Activated T-helper 2 cell treated with anti-CD3 and anti-CD28 coated beads, Interferon-gamma antibody, Interleukin-2, Interleukin-4, amounts not matched to agents 10 μg/mL and 5 μg/mL and 100 μg/mL, durations not matched to agents 14 hours and 24 hours and 36 hours (primary cell): ENCODE measurements around the gene BTBD9. TPM values are rescaled to one million over a fixed set of nuclear protein-coding genes. Genes with fewer than 3 reads are reported as not detected.

Experiments
- DNase-seq: peaks from one replicate; pipeline ENCODE4 v3.0.0; 2021; ENCODE audit warnings: low spot score
- H3K27ac Mint-ChIP-seq: one replicate; pipeline ENCODE4 v1.8.0; 2021; ENCODE audit warnings: mixed read lengths
- H3K27me3 Mint-ChIP-seq: one replicate; pipeline ENCODE4 v1.8.0; 2021; ENCODE audit warnings: low read depth, mixed read lengths
- H3K36me3 Mint-ChIP-seq: one replicate; pipeline ENCODE4 v1.8.0; 2021; ENCODE audit warnings: low read depth, mixed read lengths
- H3K4me1 Mint-ChIP-seq: one replicate; pipeline ENCODE4 v1.8.0; 2021; ENCODE audit warnings: low read depth, mixed read lengths
- H3K4me3 Mint-ChIP-seq: one replicate; pipeline ENCODE4 v1.8.0; 2021; ENCODE audit warnings: low read depth, mild to moderate bottlenecking, moderate library complexity, mixed read lengths
- H3K9me3 Mint-ChIP-seq: one replicate; pipeline ENCODE4 v1.8.0; 2021; ENCODE audit warnings: mixed read lengths
- intact Hi-C: fragments of 100-400 bp; cut with micrococcal nuclease; formaldehyde crosslinking; loops from one replicate; pipeline ENCODE4 v1.15.1; 2023
- total RNA-seq: library from RNA; stranded (reverse); gene quantifications from 2 replicates; pipeline ENCODE4 v1.2.3, GENCODE V29; 2022

The BTBD9 gene
- total RNA-seq, 1 donor from 2014 or later = 15.2 TPM

DNA sequence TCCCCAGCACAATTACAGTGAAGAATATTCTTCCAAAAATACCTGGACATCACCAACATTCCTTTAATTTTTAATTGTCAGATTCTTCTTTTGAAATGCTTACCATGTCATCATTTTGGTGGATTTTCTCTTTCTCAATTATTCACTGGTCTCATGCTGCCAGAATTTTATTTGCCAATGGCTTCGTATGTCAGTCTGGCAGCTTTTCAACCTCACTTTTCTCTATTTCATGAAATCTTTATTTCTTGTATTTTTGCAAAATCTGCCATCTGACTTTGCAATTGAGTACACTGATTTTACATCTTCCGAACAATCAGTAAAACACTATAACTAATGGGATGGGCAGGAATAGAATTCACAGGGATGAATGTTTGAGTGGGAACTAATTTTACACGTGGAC is 84.1 kb downstream of the BTBD9 start:
- Mint-ChIP-seq H3K27ac (no peak overlapping the region), H3K27me3 (no peaks in the 10 kb centered on the region), H3K9me3 (no peaks in the 10 kb centered on the region), H3K4me1 (no peaks in the 10 kb centered on the region), H3K4me3 (no peak overlapping the region), H3K36me3 (no peaks in the 10 kb centered on the region)
- intact Hi-C loops = no loop called here
- no peak for DNase-seq

DNA sequence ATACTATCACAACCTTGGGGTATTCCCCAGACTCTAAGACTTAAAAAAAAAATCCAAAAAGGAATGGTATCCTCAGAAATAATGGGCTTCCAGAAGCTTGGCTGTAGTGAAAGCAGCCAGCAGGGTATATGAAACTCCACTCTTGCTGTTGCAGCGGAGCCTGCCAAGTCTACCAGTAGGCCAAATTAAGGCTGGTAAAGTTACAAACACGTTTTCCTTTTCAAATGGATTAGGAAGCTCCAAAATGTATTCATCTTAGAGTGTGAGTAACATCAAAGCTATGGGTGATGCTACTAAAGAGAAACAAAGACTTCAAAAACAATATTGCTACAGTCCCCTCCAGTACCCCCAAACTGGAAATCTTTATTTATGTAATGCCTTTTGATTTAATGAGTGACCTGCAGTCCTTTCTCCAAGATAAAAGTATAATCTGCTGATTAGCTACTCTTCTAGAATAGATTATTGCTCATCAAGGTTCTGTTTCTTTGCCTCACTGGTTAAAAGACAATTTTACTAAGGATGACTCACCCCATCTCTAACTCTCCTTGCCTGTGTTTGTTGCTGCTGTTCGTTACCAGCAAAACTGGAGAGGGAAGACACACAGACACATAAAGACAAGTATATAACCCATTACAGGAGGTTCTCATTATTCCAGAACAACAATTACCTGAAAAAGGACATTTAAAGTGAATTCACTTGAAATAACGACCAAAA is 84.9 kb downstream of the BTBD9 start:
- H3K4me1 Mint-ChIP-seq = no peaks in the 10 kb centered on the region
- no peaks in the 10 kb centered on the region for H3K9me3 Mint-ChIP-seq
- intact Hi-C loops = no loop called here
- no peak overlapping the region for H3K4me3 Mint-ChIP-seq
- H3K27ac Mint-ChIP-seq = no peak overlapping the region
- H3K27me3 Mint-ChIP-seq = no peaks in the 10 kb centered on the region
- no peaks in the 10 kb centered on the region for H3K36me3 Mint-ChIP-seq
- DNase-seq = no peak

DNA sequence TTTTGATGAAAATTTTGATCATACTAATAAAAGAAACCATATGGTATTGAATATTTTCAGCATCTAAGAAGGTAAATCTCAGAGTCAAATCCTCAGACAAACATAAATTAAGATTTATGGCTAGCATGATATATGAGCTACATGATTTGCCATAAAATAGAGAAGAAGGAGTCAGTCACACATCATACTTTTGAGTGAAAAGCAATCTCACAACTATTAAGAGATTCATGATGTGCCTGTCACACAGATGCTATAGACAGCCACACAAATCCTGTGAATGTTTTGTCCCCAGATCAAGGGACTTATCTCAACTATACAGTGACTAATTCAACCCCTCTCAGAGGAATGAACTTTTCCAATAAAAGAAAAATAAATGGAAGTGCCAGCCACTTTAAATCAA is 85.7 kb downstream of the BTBD9 start:
- DNase-seq = no peak

DNA sequence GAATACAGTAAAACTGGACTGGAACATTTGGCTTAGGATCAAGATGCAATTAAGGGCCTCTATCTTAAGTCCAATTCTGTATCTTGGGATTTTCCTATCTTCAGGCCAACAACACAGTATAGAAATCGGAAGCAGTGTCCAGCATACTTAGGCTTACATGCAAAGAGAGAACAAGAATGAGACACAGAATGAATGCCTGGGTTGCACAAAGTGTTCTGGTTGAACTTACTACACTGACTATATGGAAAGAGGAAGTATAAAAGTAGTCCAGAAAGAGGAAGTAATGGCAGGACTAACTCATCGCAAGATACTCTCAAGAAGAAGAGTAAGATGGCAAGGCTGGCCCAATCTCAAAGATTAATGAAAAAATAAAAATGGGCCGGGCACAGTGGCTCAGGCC is 87.6 kb downstream of the BTBD9 start:
- intact Hi-C loops = no loop called here
- Mint-ChIP-seq H3K9me3 (no peaks in the 10 kb centered on the region), H3K27ac (no peak overlapping the region), H3K36me3 (no peaks in the 10 kb centered on the region), H3K4me1 (no peaks in the 10 kb centered on the region), H3K27me3 (no peaks in the 10 kb centered on the region), H3K4me3 (no peak overlapping the region)
- DNase-seq = no peak

More for the DNA sequence above, 85.7 kb downstream of the BTBD9 start:
- no peaks in the 10 kb centered on the region for H3K4me1 Mint-ChIP-seq
- no peaks in the 10 kb centered on the region for H3K36me3 Mint-ChIP-seq
- H3K27me3 Mint-ChIP-seq = no peaks in the 10 kb centered on the region
- H3K9me3 Mint-ChIP-seq = no peaks in the 10 kb centered on the region
- H3K4me3 Mint-ChIP-seq = no peak overlapping the region
- H3K27ac Mint-ChIP-seq = no peak overlapping the region
- intact Hi-C loops = no loop called here

DNA sequence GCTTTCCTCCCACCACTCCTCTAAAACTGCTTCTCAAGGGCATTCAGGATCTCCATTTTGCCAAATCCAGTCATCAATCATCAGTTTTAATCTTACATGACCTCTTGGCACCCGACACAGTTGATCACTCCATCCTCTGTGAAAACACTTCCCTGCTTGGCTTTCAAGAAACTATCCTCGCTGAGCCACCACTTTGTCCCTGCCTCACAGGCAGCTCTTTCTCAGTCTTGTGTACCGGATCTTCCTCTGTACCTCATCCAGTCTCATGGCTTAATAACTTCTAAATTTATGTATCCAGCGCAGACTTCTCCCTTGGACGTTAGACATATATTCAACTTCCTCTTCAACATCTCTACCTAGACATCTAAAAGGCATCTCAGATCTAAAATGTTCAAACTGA is 89.9 kb downstream of the BTBD9 start:
- Mint-ChIP-seq H3K9me3 (no peaks in the 10 kb centered on the region), H3K27me3 (no peaks in the 10 kb centered on the region), H3K27ac (no peak overlapping the region), H3K36me3 (no peaks in the 10 kb centered on the region), H3K4me3 (no peak overlapping the region), H3K4me1 (no peaks in the 10 kb centered on the region)
- DNase-seq = no peak
- intact Hi-C loops = no loop called here

DNA sequence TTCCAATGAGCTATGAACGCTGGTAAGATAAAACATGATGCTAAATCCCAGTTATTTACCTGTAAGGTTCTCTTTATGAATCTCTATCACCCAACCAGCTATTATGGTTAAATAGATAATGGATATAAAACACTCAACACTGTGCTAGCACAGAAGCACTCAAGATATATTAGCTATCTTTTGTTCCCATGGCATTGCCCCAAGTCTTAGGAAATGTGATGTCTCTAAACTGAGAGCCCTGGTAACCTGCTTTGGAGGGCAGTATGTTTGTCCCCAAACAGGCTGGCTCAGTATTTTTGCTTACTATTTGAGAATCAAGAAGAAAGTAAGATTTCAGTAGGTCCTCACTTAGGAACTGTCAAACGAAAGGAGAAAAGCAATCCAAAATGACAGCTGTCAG is 90.5 kb downstream of the BTBD9 start:
- Mint-ChIP-seq H3K36me3 (no peaks in the 10 kb centered on the region), H3K4me1 (no peaks in the 10 kb centered on the region), H3K27ac (no peak overlapping the region), H3K27me3 (no peaks in the 10 kb centered on the region), H3K4me3 (no peak overlapping the region), H3K9me3 (no peaks in the 10 kb centered on the region)
- intact Hi-C loops = no loop called here
- no peak for DNase-seq

DNA sequence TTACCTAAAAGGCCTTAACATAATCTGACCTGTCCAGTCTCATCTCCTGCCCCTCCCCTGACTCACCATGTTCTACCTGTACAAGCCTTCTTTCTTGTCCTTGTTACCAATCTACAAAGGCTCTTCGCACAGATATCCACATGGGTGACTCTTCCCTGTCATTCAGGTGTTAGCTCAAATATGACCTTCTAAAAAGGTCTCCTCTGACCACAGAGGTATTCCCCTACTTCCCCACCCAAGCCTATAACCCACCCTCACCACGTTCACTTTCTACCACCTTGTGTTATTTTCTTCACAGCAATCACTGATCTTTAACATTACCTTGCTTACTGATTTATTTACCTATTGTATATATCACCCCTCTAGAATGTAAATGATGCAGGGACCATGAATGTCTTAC is 96.7 kb downstream of the BTBD9 start:
- intact Hi-C loops = no loop called here
- H3K27me3 Mint-ChIP-seq = no peaks in the 10 kb centered on the region
- no peak for DNase-seq
- H3K4me3 Mint-ChIP-seq = no peak overlapping the region
- H3K4me1 Mint-ChIP-seq = no peaks in the 10 kb centered on the region
- no peaks in the 10 kb centered on the region for H3K36me3 Mint-ChIP-seq
- H3K27ac Mint-ChIP-seq = no peak overlapping the region
- no peaks in the 10 kb centered on the region for H3K9me3 Mint-ChIP-seq

DNA sequence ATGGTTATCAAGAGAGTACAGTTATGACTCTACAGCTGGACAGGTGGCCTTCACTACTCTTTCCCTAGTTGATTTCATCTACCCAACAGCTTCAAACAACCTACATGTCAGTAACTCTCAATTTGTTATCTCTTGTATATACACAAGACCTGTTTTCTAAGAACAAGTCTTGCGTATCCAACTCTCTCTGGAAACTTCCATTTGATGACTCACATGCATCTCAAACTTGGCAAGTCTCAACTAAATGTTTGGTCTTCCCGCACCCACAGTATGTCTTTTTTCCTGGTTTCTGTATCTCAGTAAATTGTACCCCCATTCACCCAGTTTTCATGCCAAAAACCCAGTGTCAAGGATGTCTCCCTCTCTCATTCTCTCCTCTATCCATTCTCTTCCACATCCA is 97.7 kb downstream of the BTBD9 start:
- Mint-ChIP-seq H3K4me1 (no peaks in the 10 kb centered on the region), H3K27ac (no peak overlapping the region), H3K9me3 (no peaks in the 10 kb centered on the region), H3K4me3 (no peak overlapping the region), H3K27me3 (no peaks in the 10 kb centered on the region), H3K36me3 (no peaks in the 10 kb centered on the region)
- intact Hi-C loops = no loop called here
- DNase-seq = no peak

DNA sequence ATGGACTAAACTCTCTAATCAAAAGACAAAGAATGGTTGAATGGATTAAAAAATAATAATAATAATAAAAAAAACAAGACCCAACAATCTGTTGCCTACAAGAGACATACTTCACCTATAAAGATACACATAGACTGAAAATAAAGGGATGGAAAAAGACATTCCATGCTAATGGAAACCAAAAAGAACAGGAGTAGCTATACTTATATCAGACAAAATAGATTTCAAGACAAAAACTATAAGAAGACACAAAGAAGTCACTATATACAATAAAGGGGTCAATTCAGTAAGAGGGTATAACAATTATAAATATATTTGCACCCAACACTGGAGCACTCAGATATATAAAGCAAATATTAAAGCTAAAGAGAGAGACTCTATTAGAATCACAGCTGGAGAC is 106.7 kb downstream of the BTBD9 start:
- peaks cover 7% of the 10 kb centered on the region for H3K9me3 Mint-ChIP-seq
- intact Hi-C loops = no loop called here
- H3K36me3 Mint-ChIP-seq = peaks cover 6% of the 10 kb centered on the region
- peaks cover 15% of the 10 kb centered on the region for H3K4me1 Mint-ChIP-seq
- H3K27me3 Mint-ChIP-seq = no peaks in the 10 kb centered on the region
- no peak for DNase-seq
- no peak overlapping the region for H3K27ac Mint-ChIP-seq
- H3K4me3 Mint-ChIP-seq = no peak overlapping the region

DNA sequence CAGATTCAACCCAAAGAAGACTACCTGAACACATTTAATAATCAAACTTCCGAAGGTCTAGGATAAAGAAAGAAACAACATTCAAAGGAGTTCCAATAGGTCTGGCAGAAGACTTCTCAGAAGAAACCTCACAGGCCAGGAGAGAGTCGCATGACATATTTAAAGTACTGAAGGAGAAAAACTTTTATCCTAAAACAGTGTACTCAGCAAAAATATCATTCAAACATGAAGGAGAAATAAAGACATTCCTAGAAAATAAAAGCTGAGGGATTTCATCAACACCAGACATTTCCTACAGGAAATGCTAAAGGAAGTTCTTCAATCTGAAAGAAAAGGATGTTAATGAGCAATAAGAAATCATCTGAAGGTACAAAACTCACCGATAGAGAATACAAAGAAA is 108.6 kb downstream of the BTBD9 start:
- H3K9me3 Mint-ChIP-seq = peaks cover 13% of the 10 kb centered on the region
- DNase-seq = no peak
- peaks cover 15% of the 10 kb centered on the region for H3K4me1 Mint-ChIP-seq
- H3K36me3 Mint-ChIP-seq = peaks cover 15% of the 10 kb centered on the region
- no peak overlapping the region for H3K4me3 Mint-ChIP-seq
- H3K27ac Mint-ChIP-seq = no peak overlapping the region
- intact Hi-C loops = no loop called here
- H3K27me3 Mint-ChIP-seq = no peaks in the 10 kb centered on the region

DNA sequence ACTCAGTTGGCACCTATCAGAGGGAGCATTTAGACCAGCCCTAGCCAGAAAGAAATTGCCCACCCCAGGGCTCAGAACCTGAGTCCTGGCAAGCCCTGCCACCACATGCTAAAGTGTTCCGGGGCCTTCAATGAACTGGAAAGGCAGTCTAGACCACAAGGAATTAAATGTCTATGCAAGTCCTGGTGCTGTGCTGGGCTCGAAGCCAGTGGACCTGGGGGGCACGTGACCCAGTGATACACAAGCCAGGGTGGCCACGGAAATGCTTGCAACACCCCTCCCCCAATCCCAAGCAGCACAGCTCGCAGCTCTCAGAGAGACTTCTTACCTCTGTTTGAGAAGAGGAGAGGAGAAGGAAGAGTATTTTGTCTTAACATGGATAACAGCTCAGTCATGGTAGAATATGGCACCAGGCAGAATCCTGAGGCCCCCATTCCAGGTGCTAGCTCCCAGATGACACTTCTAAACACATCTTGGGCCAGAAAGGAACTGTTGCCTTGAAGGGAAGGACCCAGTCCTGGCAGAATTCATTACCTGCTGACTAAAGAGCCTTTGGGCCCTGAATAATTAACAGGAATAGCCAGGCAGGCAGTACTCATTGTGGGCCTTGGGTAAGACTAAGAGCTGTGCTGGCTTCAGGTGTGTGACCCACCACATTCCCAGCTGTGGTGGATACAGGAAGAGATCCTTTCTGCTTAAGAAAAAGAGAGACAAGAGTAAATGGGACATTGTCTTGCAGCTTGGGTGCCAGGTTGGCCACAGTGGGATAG is 111.3 kb downstream of the BTBD9 start:
- no peak overlapping the region for H3K4me3 Mint-ChIP-seq
- no peak overlapping the region for H3K27ac Mint-ChIP-seq
- DNase-seq = no peak
- H3K9me3 Mint-ChIP-seq = peaks cover 20% of the 10 kb centered on the region
- peaks cover 9% of the 10 kb centered on the region for H3K4me1 Mint-ChIP-seq
- H3K36me3 Mint-ChIP-seq = peaks cover 22% of the 10 kb centered on the region
- H3K27me3 Mint-ChIP-seq = no peaks in the 10 kb centered on the region
- intact Hi-C loops = loop anchor here (5.0 kb wide), 1 partner anchor 44 kb away; no protein-coding TSS in a partner anchor

DNA sequence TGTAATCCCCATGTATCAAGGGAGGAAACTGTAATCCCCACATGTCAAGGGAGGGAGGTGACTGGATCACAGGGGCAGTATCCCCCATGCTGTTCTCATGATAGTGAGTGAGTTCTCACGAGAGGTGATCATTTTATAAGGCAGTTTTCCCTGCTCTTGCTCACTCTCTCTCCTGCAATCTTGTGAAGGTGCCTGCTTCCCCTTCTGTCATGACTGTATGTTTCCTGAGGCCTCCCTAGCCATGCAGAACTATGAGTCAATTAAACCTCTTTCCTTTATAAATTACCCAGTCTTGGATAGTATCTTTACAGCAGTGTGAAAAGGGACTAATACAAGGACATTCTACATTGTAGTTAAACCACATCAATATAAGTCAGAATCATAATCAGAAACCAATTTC is 112.4 kb downstream of the BTBD9 start:
- intact Hi-C loops = loop anchor here (5.0 kb wide), 1 partner anchor 45 kb away; no protein-coding TSS in a partner anchor
- DNase-seq = no peak
- no peaks in the 10 kb centered on the region for H3K27me3 Mint-ChIP-seq
- H3K4me1 Mint-ChIP-seq = peaks cover 9% of the 10 kb centered on the region
- H3K9me3 Mint-ChIP-seq = peaks cover 13% of the 10 kb centered on the region
- H3K27ac Mint-ChIP-seq = no peak overlapping the region
- peaks cover 15% of the 10 kb centered on the region for H3K36me3 Mint-ChIP-seq
- H3K4me3 Mint-ChIP-seq = no peak overlapping the region

DNA sequence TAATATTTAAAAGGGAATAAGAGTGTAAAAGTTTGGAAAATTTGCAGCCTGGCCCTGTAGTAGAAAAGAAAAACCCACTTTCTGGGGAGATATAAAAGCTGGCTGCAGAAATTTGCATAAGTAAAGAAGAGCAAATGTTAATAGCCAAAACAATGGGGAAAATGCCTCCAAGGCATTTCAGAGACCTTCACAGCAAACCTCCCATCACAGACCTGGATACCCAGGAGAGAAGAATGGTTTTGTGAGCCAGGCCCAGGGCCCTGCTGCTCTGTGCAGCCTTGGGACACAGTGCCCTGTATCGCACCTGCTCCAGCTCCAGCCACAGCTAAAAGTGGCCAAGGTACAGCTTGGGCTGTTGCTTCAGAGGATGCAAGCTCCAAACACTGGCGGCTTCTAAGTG is 113.8 kb downstream of the BTBD9 start:
- intact Hi-C loops = loop anchor here (5.0 kb wide), 1 partner anchor 46 kb away; no protein-coding TSS in a partner anchor
- no peaks in the 10 kb centered on the region for H3K27me3 Mint-ChIP-seq
- no peak for DNase-seq
- H3K27ac Mint-ChIP-seq = no peak overlapping the region
- peaks cover 9% of the 10 kb centered on the region for H3K4me1 Mint-ChIP-seq
- peaks cover 13% of the 10 kb centered on the region for H3K9me3 Mint-ChIP-seq
- peaks cover 15% of the 10 kb centered on the region for H3K36me3 Mint-ChIP-seq
- no peak overlapping the region for H3K4me3 Mint-ChIP-seq
